ENCODE data around the gene CAPNS1. TPM values are rescaled to one million over a fixed set of nuclear protein-coding genes. Genes with fewer than 3 reads are reported as not detected.

CAPNS1 gene
- total and polyA plus RNA-seq, 2 of the 13 experiments (the other 11 are each of a cell fraction or from before 2014, with no cell fraction given), result 322 to 526 TPM

DNA sequence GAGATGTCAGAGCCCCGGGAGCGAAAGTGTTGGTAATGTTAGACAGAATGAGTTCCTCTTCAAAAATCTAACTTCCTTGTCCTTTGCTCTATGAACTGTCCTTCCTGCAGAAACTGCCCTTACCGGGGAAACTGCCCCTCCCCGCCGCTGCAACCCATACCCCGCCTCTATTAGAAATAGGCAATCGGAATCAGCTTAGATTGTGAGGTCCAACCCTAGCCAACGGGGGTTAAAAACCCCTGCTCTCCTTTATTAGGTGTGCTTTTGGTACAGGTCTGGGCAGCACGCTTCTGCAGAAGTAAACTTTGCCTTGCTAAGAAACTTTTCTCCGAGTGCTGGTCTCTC, 11.5 kb upstream of the CAPNS1 start (continued):
- TF ChIP-seq KIAA2018 (CRISPR knock-in tag; IDR thresholded peaks at IDR 0.05; ENCODE audit: borderline replicate concordance), result 0 out of 2 replicates have a peak, but pooled peaks have one; percentile 6
- no peak for TF ChIP-seq MEIS1 (CRISPR knock-in tag; IDR thresholded peaks at IDR 0.05; ENCODE audit: borderline replicate concordance)
- TF ChIP-seq ZNF343 (CRISPR knock-in tag; IDR thresholded peaks at IDR 0.05), result 0 out of 2 replicates have a peak, but pooled peaks have one; percentile 2
- TF ChIP-seq ZKSCAN8 (CRISPR knock-in tag; IDR thresholded peaks at IDR 0.05; ENCODE audit: borderline replicate concordance), result no peak
- TF ChIP-seq POLR2A (IDR thresholded peaks at IDR 0.05; ENCODE audit: insufficient read depth in 1 of 2, low read depth in 2 of 2, low read length in 2 of 2), result 0 out of 4 replicates have a peak, but pooled peaks of 1 of the 2 experiments have one; percentile 1
- TF ChIP-seq BORCS8-MEF2B (CRISPR knock-in tag; IDR thresholded peaks at IDR 0.05), result no peak
- no peak for TF ChIP-seq ZNF432 (CRISPR knock-in tag; IDR thresholded peaks at IDR 0.05; ENCODE audit: borderline replicate concordance)
- TF ChIP-seq, protein P1, sequence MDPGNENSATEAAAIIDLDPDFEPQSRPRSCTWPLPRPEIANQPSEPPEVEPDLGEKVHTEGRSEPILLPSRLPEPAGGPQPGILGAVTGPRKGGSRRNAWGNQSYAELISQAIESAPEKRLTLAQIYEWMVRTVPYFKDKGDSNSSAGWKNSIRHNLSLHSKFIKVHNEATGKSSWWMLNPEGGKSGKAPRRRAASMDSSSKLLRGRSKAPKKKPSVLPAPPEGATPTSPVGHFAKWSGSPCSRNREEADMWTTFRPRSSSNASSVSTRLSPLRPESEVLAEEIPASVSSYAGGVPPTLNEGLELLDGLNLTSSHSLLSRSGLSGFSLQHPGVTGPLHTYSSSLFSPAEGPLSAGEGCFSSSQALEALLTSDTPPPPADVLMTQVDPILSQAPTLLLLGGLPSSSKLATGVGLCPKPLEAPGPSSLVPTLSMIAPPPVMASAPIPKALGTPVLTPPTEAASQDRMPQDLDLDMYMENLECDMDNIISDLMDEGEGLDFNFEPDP (CRISPR knock-in tag; conservative IDR thresholded peaks at IDR 0.05), result 0 out of 2 replicates have a peak, but pooled peaks have one; percentile 32
- TF ChIP-seq HOXA3 (CRISPR knock-in tag; IDR thresholded peaks at IDR 0.05), result no peak
- TF ChIP-seq HNRNPK (IDR thresholded peaks at IDR 0.05; ENCODE audit: low read depth, low read length, poor library complexity, severe bottlenecking), result no peak
- TF ChIP-seq, protein P2, sequence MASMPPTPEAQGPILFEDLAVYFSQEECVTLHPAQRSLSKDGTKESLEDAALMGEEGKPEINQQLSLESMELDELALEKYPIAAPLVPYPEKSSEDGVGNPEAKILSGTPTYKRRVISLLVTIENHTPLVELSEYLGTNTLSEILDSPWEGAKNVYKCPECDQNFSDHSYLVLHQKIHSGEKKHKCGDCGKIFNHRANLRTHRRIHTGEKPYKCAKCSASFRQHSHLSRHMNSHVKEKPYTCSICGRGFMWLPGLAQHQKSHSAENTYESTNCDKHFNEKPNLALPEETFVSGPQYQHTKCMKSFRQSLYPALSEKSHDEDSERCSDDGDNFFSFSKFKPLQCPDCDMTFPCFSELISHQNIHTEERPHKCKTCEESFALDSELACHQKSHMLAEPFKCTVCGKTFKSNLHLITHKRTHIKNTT (CRISPR knock-in tag; IDR thresholded peaks at IDR 0.05), result no peak
- TF ChIP-seq, protein P3, sequence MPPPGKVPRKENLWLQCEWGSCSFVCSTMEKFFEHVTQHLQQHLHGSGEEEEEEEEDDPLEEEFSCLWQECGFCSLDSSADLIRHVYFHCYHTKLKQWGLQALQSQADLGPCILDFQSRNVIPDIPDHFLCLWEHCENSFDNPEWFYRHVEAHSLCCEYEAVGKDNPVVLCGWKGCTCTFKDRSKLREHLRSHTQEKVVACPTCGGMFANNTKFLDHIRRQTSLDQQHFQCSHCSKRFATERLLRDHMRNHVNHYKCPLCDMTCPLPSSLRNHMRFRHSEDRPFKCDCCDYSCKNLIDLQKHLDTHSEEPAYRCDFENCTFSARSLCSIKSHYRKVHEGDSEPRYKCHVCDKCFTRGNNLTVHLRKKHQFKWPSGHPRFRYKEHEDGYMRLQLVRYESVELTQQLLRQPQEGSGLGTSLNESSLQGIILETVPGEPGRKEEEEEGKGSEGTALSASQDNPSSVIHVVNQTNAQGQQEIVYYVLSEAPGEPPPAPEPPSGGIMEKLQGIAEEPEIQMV (CRISPR knock-in tag; IDR thresholded peaks at IDR 0.05; ENCODE audit: low read depth), result no peak
- TF ChIP-seq ZNF652 (CRISPR knock-in tag; IDR thresholded peaks at IDR 0.05; ENCODE audit: borderline replicate concordance, low read depth), result peak; percentile 63; the same call in 1 of the 2 replicates
- 0 out of 2 replicates have a peak, but pooled peaks have one; percentile 5 for TF ChIP-seq PHF21A (CRISPR knock-in tag; IDR thresholded peaks at IDR 0.05)
- 0 out of 2 replicates have a peak, but pooled peaks have one; percentile 48 for TF ChIP-seq MTF2 (CRISPR knock-in tag; IDR thresholded peaks at IDR 0.05; ENCODE audit: borderline replicate concordance)
- TF ChIP-seq POLR2G (IDR thresholded peaks at IDR 0.05; ENCODE audit: low read depth, low read length), result peak; percentile 48

Data from HepG2 (cell line).